HG02943 (cell line): ENCODE measurements around the gene TLK2.
"Not testable (repeated sequence)": the region's sequence is repeated elsewhere in the genome, so short reads cannot be mapped to it uniquely, and the experiment has no call there.

Experiments used
- ATAC-seq: cut with Tn5 transposase; IDR thresholded peaks from one replicate; pipeline ENCODE4 v1.9.1; 2021; ENCODE audit warnings: mild to moderate bottlenecking, low read depth, moderate library complexity; ENCODE audit not compliant: unreplicated experiment

The TLK2 gene

GRCh38 chr17:62478424-62478879, at the start of gene TLK2:
TLK2 (plus strand) TSS chr17:62478825; CDS start chr17:62481126, 2,301 bp downstream.
- ATAC-seq = peak; percentile 50

- ATAC-seq = not testable (repeated sequence)
Measured at GRCh38 chr17:62435251-62435650, 43.4 kb upstream of the TLK2 start.

- not testable (repeated sequence) for ATAC-seq
Measured at GRCh38 chr17:62441181-62441580, 37.4 kb upstream of the TLK2 start.

GRCh38 chr17:62444063-62444462, 34.6 kb upstream of the TLK2 start:
- no peak for ATAC-seq

DNA sequence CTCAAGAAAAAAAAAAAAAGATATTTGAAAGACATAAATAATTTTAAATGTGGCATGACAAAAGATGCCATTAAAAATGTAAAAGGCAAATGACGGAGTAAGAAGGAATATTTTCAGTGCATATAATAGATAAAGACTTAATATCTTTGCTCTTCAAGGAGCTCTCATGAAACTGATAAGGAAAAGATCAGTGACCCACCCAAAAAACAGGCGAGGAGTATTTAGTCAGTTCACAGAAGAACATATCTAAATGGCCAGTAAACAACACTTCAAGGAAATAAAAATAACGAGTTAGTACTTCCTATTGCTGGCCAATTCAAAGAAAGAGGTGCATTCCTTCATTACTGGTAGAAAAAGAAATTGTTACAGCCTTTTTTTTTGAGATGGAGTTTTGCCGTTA, 32.8 kb upstream of the TLK2 start:
- not testable (repeated sequence) for ATAC-seq

DNA sequence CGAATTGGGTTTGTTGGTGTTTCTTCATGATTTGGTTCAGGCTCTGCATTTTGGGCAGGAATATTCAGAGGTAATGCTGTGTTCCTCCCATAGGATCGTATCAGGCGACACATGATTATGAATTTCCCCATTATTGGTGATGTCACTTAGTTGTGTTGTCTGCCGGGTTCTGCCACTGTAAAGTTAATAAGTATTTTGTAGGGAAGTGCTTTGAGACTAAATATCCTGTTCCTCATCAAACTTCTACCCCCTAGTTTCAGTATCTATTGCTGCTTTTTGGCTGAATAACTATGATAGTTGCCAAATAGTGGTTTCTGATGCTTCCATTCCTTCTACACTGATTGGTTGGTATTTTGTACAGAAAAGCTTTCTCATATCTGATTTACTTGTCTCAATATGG, 26.4 kb upstream of the TLK2 start:
- ATAC-seq = not testable (repeated sequence)

- not testable (repeated sequence) for ATAC-seq
Measured at GRCh38 chr17:62453041-62453440, 25.6 kb upstream of the TLK2 start.

DNA sequence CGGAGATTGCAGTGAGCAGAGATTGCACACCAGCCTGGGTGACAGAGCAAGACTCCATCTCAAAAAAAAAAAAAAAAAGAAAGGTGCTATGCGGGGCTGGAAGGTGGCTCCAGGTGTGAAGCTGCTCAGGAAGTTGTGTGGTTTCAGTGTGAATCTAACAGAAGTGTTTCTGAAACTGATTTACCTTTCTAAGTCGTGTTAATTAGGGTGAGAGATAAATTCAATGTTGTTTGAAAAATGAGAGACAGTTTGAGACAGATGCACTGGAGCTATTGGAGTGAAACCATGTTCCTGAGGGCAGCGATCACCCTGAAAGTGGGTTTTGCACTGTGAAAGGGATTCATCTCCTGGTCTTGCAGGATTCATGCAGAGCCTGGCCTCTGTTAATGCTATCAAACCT, 25.0 kb upstream of the TLK2 start:
- ATAC-seq = peak; percentile 16

DNA sequence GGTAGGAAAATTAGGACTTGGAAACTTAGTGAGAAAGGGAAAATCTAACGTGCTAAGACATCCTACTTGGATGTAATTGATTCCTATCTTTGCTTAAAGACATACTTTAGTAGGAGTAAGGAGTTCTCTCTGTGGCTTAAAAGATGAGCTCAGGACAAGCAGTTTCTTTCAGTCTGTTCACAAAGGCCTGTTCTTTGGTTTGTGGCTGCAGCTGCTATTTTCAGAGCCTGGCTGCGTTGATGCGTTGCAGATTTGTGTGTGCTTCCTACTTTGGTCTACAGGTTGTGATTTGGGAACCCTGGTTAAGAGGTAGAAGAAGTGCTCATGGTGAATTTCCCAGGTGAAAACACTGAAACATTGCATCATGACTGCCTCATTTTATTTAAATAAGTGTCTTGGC, 24.5 kb upstream of the TLK2 start:
- peak; percentile 50 for ATAC-seq

- ATAC-seq = no peak
Measured at GRCh38 chr17:62456016-62456415, 22.6 kb upstream of the TLK2 start.

DNA sequence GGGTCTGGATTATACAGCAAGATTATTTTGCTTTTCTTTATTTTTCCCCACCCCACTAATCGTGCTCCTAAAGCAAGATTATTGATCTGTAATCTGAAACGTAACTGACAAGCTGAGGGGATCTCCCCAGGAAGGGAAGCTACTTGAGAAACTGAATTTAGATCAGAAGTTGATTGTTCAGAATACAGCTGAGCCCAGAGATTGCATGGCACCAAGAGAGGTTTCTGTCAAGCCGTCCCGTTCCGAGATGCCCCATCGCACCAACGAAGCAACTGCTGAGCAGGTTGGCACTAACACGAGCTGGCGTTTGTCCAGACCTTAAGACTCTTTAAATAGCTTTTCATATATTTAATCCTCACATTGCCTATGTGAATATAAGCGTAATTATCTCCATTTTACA, 20.1 kb upstream of the TLK2 start:
- ATAC-seq = not testable (repeated sequence)

DNA sequence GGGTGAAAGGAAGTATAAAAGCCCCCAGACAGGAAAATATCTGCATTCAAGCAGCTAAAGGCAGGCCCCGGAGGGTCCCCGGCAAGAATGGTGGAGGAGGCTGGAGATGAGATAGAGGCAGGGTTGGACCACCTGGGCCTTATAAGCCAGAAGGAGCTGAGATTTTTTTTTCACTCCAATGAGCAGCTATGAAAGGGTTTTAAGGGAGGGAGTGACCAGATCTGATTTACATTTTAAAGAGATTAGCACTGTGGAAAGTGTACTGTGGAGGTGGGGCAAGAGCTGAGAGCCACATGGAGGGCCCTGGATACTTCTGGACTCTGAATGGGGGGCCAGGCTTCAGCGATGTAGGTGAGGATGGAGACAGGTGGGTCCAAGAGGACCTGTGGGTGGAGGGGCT, 14.2 kb upstream of the TLK2 start:
- not testable (repeated sequence) for ATAC-seq

DNA sequence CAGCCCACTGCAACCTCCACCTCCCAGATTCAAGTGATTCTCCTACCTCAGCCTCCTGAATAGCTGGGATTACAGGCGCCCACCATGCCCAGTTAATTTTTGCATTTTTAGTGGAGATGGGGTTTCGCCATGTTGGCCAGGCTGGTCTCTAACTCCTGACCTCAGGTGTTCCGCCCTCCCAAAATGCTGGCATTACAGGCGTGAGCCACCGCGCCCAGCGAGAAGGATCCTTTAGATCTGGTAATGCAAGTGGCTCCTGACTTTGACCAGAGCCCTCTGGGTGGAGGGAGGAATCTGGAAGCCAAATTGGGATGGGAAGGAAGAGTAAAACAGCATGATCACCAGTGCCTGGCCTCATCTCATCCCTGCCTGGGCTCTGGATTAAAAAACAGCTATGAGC, 13.4 kb upstream of the TLK2 start:
- not testable (repeated sequence) for ATAC-seq

DNA sequence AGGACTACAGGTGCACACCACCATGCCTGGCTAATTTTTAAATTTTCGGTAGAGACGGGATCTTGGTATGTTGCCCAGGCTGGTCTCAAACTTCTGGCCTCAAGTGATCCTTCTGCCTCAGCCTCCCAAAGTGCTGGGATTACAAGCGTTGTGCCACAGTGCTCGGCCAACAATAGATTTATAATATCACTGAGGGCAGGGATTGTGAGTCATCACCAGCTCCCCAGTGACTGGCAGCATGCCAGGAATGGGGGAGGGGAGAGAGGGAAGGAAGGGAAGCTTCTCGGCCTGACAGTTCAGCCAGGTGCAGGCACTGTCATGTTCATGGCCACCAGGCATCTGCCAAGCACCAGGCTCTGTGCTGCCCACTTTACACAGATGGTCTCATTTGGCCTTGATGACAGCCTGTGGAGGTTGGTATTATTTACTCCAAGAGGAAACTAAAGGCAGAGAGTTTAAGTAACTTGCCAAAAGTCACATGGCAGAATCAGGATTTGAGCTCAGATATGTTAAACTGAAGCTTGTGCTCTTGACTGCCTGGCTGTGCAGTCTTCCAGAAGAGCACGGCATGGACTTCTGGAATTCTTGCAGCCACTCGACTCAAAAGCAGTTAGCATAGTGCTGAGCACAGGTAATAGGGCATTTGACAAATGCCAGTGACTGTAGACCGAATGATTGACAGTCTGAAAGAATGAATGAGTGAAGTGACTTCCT, 7.8 kb upstream of the TLK2 start:
- ATAC-seq = not testable (repeated sequence)

- not testable (repeated sequence) for ATAC-seq
Measured at GRCh38 chr17:62471380-62471880, 7.2 kb upstream of the TLK2 start.

DNA sequence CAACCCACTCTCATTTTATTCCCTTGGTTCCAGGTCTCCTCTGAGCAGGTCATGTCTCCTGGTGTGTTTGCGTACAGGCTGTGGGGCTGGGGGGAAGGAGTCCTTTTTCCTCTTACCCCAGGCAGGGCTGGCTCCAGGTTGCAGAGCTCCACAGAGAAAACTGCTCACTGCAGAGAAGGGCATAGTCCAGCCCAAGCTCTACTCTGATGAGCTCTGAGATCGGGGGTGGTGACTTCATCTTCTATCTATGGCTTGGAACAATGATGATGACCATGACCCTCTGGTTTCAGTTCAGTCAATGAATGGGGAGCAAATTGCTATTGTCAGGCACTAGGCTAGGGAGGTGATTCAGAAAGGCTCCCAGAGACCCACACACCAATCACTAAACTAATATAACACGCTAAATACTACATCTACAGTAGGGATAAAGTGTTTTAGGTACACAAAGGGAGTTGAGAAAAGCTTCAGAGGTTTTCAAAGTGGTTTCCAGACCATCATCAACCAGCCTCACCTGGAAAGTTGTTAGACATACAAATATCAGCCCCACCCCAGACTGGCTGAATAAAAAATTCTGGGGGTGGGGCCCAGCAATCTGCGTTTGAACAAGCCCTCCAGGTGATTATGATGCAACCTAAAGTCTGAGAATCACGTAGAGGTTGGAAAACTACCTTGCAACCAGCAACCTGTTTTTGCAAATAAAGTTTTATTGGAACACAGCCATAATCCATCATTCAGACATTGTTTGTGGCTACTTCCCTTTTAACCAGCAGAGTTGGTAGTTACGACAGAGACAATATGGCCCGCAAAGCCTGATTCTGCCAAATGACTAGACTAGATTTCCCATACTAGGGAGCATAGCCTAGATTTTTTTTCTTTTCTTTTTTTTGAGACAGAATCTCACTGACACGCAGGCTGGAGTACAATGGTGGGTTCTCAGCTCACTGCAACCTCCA, 5.3 kb upstream of the TLK2 start:
- ATAC-seq = not testable (repeated sequence)

DNA sequence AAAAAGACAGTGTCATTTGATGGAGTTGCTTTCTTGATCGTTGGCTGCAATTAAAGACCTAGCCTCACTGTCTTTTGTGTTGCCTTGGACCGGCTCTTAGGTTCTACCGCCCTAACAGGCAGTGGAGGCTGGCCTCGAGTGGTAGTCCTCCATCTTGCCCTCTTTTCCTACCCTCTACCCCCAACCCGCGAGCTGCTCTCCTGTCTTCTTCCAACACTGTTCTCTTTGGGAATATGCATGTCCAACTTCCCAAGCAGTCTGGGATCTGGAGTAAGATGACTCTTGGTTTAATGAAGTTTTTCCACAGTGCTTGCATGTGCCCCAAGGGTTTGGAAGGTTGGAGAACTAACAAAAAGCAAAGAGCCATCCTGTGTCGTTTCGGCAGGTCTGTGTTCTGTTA, 1.5 kb upstream of the TLK2 start:
- ATAC-seq = not testable (repeated sequence)

DNA sequence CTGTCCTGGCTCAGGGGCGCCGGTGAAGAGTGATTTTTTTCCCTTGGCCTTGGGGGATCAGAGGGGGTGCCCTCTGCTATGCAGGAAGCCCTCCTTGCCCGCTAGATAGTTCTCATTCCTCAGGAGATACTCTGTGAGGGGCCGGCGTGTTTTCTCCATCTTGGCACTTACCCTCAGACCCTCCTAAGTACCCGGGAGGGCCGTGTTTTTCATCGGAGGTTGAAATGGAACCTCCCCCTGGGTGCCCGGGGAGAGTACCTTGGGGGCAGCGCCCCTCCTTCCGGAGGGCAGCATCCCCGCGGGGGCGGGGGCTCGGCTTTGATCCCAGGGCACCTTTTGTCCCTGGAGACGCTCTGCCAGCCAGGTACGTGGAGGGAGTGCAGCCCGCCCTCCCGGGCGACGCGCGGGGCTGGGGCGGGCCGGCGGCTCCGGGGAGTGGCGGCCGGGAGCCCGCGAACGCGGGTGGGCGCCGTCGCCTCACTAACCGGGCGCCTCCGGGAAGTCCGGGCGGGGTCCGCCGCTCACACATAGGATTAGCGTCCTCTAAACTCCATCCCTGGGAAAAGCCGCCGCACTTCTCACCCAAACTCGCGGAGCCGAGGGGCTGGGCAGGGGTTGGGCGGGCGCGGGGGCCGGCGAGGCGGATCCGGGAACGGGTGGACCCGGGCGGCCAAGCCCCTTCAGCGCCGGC, 762 bp upstream of the TLK2 start:
- ATAC-seq = peak; percentile 15

- ATAC-seq = peak; percentile 33
Measured at GRCh38 chr17:62478880-62479638, 434 bp downstream of the TLK2 start.
